Cardiac muscle cell (in vitro differentiated cells and primary cell): ENCODE data around the gene NUP153. TPM values are rescaled to one million over a fixed set of nuclear protein-coding genes. Genes with fewer than 3 reads are reported as not detected.
"Not testable (repeated sequence)": the region's sequence is repeated elsewhere in the genome, so short reads cannot be mapped to it uniquely, and the experiment has no call there.

Experiments
- DNase-seq, 2 donors: peaks; one replicate each; pipeline versions ENCODE4 v3.0.0 to v3.0.0-alpha.2; 2010 to 2017; ENCODE audit warnings: low read depth in 1 of 2, low spot score in 1 of 2
- H3K27ac ChIP-seq: fragments of 200-600 bp; sonication (generic); 2 replicates; pipeline ENCODE4 v1.5.1; 2016
- H3K27me3 ChIP-seq: fragments of 200-600 bp; sonication (generic); 2 replicates; pipeline ENCODE4 v1.6.0; 2016; ENCODE audit warnings: control low read depth
- H3K36me3 ChIP-seq: fragments of 200-600 bp; sonication (generic); 2 replicates; pipeline ENCODE4 v1.5.1; 2016; ENCODE audit warnings: control low read depth
- H3K4me1 ChIP-seq: fragments of 200-600 bp; sonication (generic); 2 replicates; pipeline ENCODE4 v1.8.1; 2017; ENCODE audit warnings: low read depth, mild to moderate bottlenecking, mixed run types
- H3K4me3 ChIP-seq: fragments of 200-600 bp; sonication (generic); 2 replicates; pipeline ENCODE4 v1.5.1; 2016; ENCODE audit warnings: mild to moderate bottlenecking
- H3K9me3 ChIP-seq: fragments of 200-600 bp; sonication (generic); 2 replicates; pipeline ENCODE4 v1.5.1; 2017; ENCODE audit warnings: low read depth, mild to moderate bottlenecking, control low read depth
- CTCF ChIP-seq: IDR thresholded peaks from 2 replicates; pipeline ENCODE4 v1.5.1; 2012; ENCODE audit warnings: low read depth, mild to moderate bottlenecking, low read length
- polyA plus RNA-seq: library from polyadenylated mRNA; unstranded; fragments of >200 nt; fragmentation: Nextera tagmentation; extraction: Ambion mirVana; gene quantifications from 2 replicates; pipeline ENCODE4 v1.2.1, GENCODE V29; 2016
- total RNA-seq: library from RNA; depleted of rRNA; stranded (reverse); fragments of >200 nt; gene quantifications from 2 replicates; pipeline ENCODE4 v1.2.3, GENCODE V29; 2016

NUP153 gene
- total and polyA plus RNA-seq, 2 experiments from 2014 or later = 9.2 to 26.2 TPM

- no peaks in the 10 kb centered on the region for H3K36me3 ChIP-seq
- no peak overlapping the region for H3K4me3 ChIP-seq
- H3K4me1 ChIP-seq = peaks cover 5% of the 10 kb centered on the region
- TF ChIP-seq CTCF = no peak
- no peak overlapping the region for H3K27ac ChIP-seq
- no peaks in the 10 kb centered on the region for H3K27me3 ChIP-seq
- DNase-seq = no peak
- H3K9me3 ChIP-seq = no peaks in the 10 kb centered on the region
Measured at GRCh38 chr6:17709476-17709875, 2.8 kb upstream of the NUP153 start.

- not testable (repeated sequence) for H3K36me3 ChIP-seq, H3K27me3 ChIP-seq, H3K4me1 ChIP-seq, H3K27ac ChIP-seq, H3K4me3 ChIP-seq, H3K9me3 ChIP-seq, DNase-seq
Measured at GRCh38 chr6:17708035-17708434, 1.3 kb upstream of the NUP153 start.

GRCh38 chr6:17707371-17707651, 586 bp upstream of the NUP153 start:
- TF ChIP-seq CTCF = no peak
- Histone ChIP-seq H3K36me3 (no peaks in the 10 kb centered on the region), H3K4me1 (peaks cover 5% of the 10 kb centered on the region), H3K9me3 (no peaks in the 10 kb centered on the region), H3K4me3 (peak overlapping the region; percentile 77), H3K27me3 (no peaks in the 10 kb centered on the region), H3K27ac (peak overlapping the region; percentile 98)
- DNase-seq = no peak

GRCh38 chr6:17705778-17706579, 746 bp downstream of the NUP153 start:
- Histone ChIP-seq H3K9me3 (no peaks in the 10 kb centered on the region), H3K4me3 (peak overlapping the region; percentile 77), H3K36me3 (no peaks in the 10 kb centered on the region), H3K27ac (peak overlapping the region; percentile 98), H3K27me3 (no peaks in the 10 kb centered on the region), H3K4me1 (peaks cover 12% of the 10 kb centered on the region)
- DNase-seq = peak; percentile 66 to 70
- no peak for TF ChIP-seq CTCF

GRCh38 chr6:17705428-17705777, 1.3 kb downstream of the NUP153 start:
- DNase-seq = peak; percentile 43 to 84
- Histone ChIP-seq H3K36me3 (no peaks in the 10 kb centered on the region), H3K27ac (peak overlapping the region; percentile 98), H3K4me3 (peak overlapping the region; percentile 77), H3K27me3 (no peaks in the 10 kb centered on the region), H3K4me1 (peaks cover 12% of the 10 kb centered on the region), H3K9me3 (no peaks in the 10 kb centered on the region)
- TF ChIP-seq CTCF = no peak

GRCh38 chr6:17703256-17703694, 3.5 kb downstream of the NUP153 start:
- Histone ChIP-seq H3K4me3 (no peak overlapping the region), H3K4me1 (peaks cover 12% of the 10 kb centered on the region), H3K27ac (no peak overlapping the region), H3K9me3 (no peaks in the 10 kb centered on the region), H3K36me3 (no peaks in the 10 kb centered on the region), H3K27me3 (no peaks in the 10 kb centered on the region)
- no peak for TF ChIP-seq CTCF
- peak in 1 of 2 donors; percentile 93 for DNase-seq
